Measurements from ENCODE around the gene POLR3G.

POLR3G gene

DNA sequence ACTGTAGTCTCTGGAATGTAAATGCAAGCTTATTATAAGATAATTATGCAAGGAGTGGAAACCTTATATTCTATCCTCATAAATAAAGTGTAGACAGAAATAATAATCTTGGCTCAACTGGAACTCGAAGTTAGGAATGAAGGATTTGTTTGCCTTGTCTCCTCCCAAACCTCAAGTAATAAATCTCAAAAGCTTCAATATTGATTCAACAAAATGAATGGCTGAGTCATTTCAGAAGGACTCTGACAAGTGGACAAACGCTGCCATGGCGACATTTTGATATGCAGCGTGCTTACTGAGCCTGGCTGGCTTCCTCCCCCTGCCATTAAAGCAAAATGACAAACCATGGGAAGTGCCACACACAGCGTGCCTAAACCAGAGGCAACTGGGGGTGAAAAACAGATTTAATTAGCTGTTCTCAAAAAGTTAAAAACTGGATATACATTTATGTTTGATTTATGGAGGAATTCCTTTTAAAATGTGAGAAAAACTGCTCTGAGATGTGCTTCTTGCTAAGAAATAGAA lies 73.5 kb downstream of the POLR3G start:
- TF ChIP-seq, protein P1, sequence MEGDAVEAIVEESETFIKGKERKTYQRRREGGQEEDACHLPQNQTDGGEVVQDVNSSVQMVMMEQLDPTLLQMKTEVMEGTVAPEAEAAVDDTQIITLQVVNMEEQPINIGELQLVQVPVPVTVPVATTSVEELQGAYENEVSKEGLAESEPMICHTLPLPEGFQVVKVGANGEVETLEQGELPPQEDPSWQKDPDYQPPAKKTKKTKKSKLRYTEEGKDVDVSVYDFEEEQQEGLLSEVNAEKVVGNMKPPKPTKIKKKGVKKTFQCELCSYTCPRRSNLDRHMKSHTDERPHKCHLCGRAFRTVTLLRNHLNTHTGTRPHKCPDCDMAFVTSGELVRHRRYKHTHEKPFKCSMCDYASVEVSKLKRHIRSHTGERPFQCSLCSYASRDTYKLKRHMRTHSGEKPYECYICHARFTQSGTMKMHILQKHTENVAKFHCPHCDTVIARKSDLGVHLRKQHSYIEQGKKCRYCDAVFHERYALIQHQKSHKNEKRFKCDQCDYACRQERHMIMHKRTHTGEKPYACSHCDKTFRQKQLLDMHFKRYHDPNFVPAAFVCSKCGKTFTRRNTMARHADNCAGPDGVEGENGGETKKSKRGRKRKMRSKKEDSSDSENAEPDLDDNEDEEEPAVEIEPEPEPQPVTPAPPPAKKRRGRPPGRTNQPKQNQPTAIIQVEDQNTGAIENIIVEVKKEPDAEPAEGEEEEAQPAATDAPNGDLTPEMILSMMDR (IDR thresholded peaks at IDR 0.05; ENCODE audit: borderline replicate concordance, control extremely low read depth, extremely low read depth, insufficient read depth, missing control alignments), result no peak
- in situ Hi-C loops (cut with MboI; ENCODE audit: low sequenced_read_pairs, unreplicated experiment), result no loop called here
- no peak for DNase-seq (ENCODE audit: low spot score)

DNA sequence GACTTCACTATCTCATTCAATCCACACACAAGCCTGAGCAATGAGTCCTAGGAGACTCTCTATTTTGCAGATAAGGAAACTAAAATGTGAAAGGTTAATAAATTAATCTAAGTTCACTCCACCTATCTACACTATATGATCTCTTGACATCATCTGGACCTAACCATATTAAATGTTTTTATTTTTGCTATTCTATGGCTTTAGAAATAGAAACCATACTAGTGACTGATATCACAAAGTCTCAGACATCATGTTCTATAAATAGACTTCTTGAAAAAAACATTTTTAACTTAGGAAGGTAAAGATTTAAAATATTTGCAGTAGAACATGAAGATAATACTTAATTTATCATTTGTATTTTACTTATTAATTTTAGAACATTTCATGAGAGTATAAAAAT lies 74.6 kb downstream of the POLR3G start:
- DNase-seq (ENCODE audit: low spot score), result no peak
- TF ChIP-seq, protein P1 (IDR thresholded peaks at IDR 0.05; ENCODE audit: borderline replicate concordance, control extremely low read depth, extremely low read depth, insufficient read depth, missing control alignments), result no peak

DNA sequence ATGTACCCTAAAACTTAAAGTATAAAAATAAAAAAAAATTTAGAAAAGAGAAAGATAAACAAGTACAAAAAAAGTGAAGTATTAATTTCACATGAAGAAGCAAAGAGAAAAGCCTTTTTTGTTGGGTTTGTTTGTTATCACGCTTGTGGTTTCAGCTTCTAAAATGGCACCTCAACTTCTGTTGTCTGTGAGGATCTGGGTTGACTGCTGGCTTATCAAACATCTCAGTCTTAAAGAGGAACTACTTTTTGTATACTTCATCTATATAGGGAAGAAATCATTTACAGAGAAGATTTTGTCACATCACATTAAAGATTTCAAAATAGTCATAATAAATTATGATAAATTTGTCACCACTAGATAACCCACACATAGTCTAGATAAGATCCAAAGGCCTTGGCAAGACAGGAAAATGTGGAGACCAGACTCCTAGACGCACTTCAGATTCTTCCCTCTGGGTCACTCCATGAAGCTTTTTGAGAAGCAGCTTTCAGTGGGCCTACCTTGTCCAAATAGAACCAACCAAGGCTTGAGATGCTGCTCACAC lies 75.1 kb downstream of the POLR3G start:
- DNase-seq (ENCODE audit: low spot score), result no peak

More for the DNA sequence above, 74.6 kb downstream of the POLR3G start:
- in situ Hi-C loops (cut with MboI; ENCODE audit: low sequenced_read_pairs, unreplicated experiment), result no loop called here

DNA sequence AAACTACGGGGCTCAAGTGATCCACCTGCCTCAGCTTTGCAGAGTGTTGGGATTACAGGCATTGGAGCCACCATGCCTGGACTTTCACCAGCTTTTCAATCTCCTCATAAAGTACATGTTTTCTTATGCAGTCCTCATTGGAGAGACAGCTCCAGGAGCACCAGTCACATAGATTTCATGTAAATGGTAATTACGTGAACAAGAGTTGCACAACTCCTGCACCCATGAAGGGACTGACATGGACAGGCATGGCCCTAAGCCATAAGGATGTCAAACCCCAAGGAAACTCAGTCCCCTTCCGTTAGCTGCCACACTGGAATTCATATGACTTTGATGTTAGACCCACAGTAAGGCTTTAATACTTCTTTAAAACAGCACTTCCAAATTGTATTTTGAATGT lies 76.3 kb downstream of the POLR3G start:
- TF ChIP-seq, protein P1 (IDR thresholded peaks at IDR 0.05; ENCODE audit: borderline replicate concordance, control extremely low read depth, extremely low read depth, insufficient read depth, missing control alignments), result no peak
- in situ Hi-C loops (cut with MboI; ENCODE audit: low sequenced_read_pairs, unreplicated experiment), result no loop called here
- no peak for DNase-seq (ENCODE audit: low spot score)

More for the DNA sequence above, 75.1 kb downstream of the POLR3G start:
- TF ChIP-seq, protein P1 (IDR thresholded peaks at IDR 0.05; ENCODE audit: borderline replicate concordance, control extremely low read depth, extremely low read depth, insufficient read depth, missing control alignments), result no peak
- in situ Hi-C loops (cut with MboI; ENCODE audit: low sequenced_read_pairs, unreplicated experiment), result no loop called here

DNA sequence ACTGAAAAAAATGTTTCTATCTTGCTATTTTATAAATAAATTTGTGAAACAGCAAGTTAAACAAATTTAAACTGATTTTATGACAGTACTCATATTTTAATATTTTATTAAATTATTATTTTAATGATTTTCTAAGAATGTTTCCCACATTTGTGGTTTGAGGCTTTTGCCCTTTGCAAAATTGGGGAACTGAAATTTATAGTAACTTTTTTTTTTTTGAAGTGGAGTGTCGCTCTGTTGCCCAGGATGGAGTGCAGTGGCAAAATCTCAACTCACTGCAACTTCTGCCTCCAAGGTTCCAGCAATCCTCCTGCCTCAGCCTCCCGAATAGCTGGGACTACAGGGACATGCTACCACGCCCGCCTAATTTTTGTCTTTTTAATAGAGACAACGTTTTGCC lies 76.7 kb downstream of the POLR3G start:
- TF ChIP-seq, protein P1 (IDR thresholded peaks at IDR 0.05; ENCODE audit: borderline replicate concordance, control extremely low read depth, extremely low read depth, insufficient read depth, missing control alignments), result no peak
- DNase-seq (ENCODE audit: low spot score), result no peak
- in situ Hi-C loops (cut with MboI; ENCODE audit: low sequenced_read_pairs, unreplicated experiment), result no loop called here

DNA sequence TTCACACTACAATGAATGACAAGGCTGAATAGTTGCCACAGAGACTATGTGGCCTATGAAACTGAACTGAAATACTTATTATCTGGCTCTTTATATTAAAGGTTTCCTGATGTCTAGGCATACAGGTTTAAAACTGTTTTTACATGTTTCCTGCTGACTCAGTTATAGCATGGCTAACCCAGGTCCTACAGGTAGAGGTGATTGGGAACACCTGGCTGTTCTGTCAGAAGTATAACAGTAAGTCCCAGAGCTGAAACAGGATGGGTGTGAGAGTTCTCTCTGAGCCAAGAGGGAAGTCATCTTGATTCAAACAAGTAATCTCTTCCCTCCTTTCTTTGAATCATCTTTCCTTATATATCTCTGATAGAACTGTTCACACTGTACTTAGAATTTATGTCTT lies 79.0 kb downstream of the POLR3G start:
- in situ Hi-C loops (cut with MboI; ENCODE audit: low sequenced_read_pairs, unreplicated experiment), result no loop called here
- TF ChIP-seq, protein P1 (IDR thresholded peaks at IDR 0.05; ENCODE audit: borderline replicate concordance, control extremely low read depth, extremely low read depth, insufficient read depth, missing control alignments), result no peak

More for the DNA sequence above, 79.0 kb downstream of the POLR3G start:
- DNase-seq (ENCODE audit: low spot score), result no peak
